22Rv1 (cell line): ENCODE results near the gene MAST4.

Source experiments
- ZFX ChIP-seq: fragments of 450-650 bp; IDR thresholded peaks from 2 replicates; pipeline ENCODE4 v1.6.1; 2017; ENCODE audit warnings: antibody characterized with exemption, borderline replicate concordance
- TF ChIP-seq, protein P1 (sequence below): fragments of 450-650 bp; IDR thresholded peaks from 2 replicates; pipeline ENCODE4 v1.5.1; 2017; ENCODE audit warnings: mild to moderate bottlenecking

DNA sequence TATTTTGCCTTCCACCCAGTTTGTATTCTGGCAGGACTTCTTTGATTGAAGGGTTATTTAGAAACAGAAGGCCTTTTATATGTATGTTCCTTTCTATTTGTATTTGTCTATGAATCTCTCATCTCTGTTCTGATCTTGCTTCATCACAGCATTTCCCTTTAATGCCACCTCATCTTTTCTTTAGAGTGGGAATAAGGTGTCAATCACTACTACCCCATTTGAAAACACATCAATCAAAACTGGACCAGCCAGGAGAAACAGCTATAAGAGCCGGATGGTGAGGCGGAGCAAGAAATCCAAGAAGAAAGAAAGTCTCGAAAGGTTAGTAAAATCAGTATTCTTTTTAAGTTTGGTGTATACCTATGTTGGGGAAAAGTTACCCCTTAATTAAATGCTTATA lies 564.1 kb downstream of the MAST4 start:
- TF ChIP-seq, protein P1, sequence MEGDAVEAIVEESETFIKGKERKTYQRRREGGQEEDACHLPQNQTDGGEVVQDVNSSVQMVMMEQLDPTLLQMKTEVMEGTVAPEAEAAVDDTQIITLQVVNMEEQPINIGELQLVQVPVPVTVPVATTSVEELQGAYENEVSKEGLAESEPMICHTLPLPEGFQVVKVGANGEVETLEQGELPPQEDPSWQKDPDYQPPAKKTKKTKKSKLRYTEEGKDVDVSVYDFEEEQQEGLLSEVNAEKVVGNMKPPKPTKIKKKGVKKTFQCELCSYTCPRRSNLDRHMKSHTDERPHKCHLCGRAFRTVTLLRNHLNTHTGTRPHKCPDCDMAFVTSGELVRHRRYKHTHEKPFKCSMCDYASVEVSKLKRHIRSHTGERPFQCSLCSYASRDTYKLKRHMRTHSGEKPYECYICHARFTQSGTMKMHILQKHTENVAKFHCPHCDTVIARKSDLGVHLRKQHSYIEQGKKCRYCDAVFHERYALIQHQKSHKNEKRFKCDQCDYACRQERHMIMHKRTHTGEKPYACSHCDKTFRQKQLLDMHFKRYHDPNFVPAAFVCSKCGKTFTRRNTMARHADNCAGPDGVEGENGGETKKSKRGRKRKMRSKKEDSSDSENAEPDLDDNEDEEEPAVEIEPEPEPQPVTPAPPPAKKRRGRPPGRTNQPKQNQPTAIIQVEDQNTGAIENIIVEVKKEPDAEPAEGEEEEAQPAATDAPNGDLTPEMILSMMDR = no peak
- no peak for TF ChIP-seq ZFX
